GM18873 (cell line): ENCODE data around the gene BCCIP.

Experiments used
- ATAC-seq: cut with Tn5 transposase; IDR thresholded peaks from one replicate; pipeline ENCODE4 v1.9.1; 2021; ENCODE audit warnings: mild to moderate bottlenecking, moderate library complexity, moderate number of reproducible peaks; ENCODE audit not compliant: unreplicated experiment, low FRiP score

BCCIP gene

GRCh38 chr10:125882596-125882995 is 59.2 kb downstream of the BCCIP start:
- ATAC-seq = no peak

DNA sequence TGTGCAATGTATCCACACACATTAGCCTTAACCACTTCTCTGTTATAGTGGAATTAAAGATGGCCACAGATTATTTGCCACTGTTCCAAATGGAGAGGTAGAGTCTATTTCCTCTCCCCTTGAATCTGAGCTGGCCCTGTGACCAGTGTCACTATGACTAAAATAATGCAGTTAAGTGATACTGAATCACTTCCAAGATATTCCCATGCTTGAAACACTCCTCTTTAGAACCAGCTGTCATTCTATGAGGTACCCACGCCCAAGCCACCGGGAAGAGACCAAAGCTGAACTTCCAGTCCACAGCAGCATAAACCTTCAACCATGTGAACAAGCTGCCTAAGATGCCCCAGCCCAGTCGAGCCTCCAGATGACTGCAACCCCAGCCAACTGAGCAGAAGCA is 59.9 kb downstream of the BCCIP start:
- no peak for ATAC-seq
